MCF 10A (cell line): Measurements from ENCODE around the gene RIN3. TPM values are rescaled to one million over a fixed set of nuclear protein-coding genes. Genes with fewer than 3 reads are reported as not detected.

Experiments used
- BruUV-seq: library from RNA; stranded (reverse); fragments of 400-500 nt; replicated peaks from 2 replicates; lab custom pipeline; 2021; lab: Mats Ljungman, UMichigan
- CTCF ChIA-PET: fragments of 300-600 bp; sonication (Branson Sonifier 250); formaldehyde crosslinking; extraction: SDS; loops from one replicate; lab custom pipeline; 2021; ENCODE audit warnings: antibody characterized with exemption, inconsistent platforms; lab: Yijun Ruan, JAX
- POLR2A ChIA-PET: fragments of 300-600, 350-650 bp; sonication (Branson Sonifier 250); formaldehyde crosslinking; extraction: SDS; loops from one replicate; lab custom pipeline; 2020; ENCODE audit warnings: antibody characterized with exemption, inconsistent platforms; lab: Yijun Ruan, JAX
- DNase-seq: peaks from one replicate; pipeline ENCODE4 v3.0.0-alpha.2; 2018; ENCODE audit not compliant: unreplicated experiment
- H3K27ac Mint-ChIP-seq: one replicate; pipeline ENCODE4 v1.8.0; 2022; ENCODE audit warnings: mild to moderate bottlenecking, low read depth, mixed read lengths; ENCODE audit not compliant: unreplicated experiment
- H3K27me3 Mint-ChIP-seq: one replicate; pipeline ENCODE4 v1.8.0; 2022; ENCODE audit warnings: mixed read lengths; ENCODE audit not compliant: insufficient read depth, unreplicated experiment
- H3K36me3 Mint-ChIP-seq: one replicate; pipeline ENCODE4 v1.8.0; 2022; ENCODE audit warnings: mild to moderate bottlenecking, moderate library complexity, mixed read lengths; ENCODE audit not compliant: insufficient read depth, unreplicated experiment
- H3K4me1 Mint-ChIP-seq: one replicate; pipeline ENCODE4 v1.8.0; 2022; ENCODE audit warnings: mixed read lengths; ENCODE audit not compliant: insufficient read depth, unreplicated experiment
- H3K4me3 Mint-ChIP-seq: one replicate; pipeline ENCODE4 v1.8.0; 2022; ENCODE audit warnings: mild to moderate bottlenecking, moderate library complexity, mixed read lengths; ENCODE audit not compliant: unreplicated experiment
- H3K9me3 Mint-ChIP-seq: one replicate; pipeline ENCODE4 v1.8.0; 2022; ENCODE audit warnings: mixed read lengths; ENCODE audit not compliant: unreplicated experiment
- CTCF ChIP-seq: fragments of 200-600 bp; IDR thresholded peaks from one replicate; pipeline ENCODE4 v1.8.0; 2022; ENCODE audit warnings: antibody characterized with exemption, mild to moderate bottlenecking; ENCODE audit not compliant: unreplicated experiment
- intact Hi-C: fragments of 100-400 bp; cut with micrococcal nuclease; formaldehyde crosslinking; loops from 2 replicates; pipeline ENCODE4 v1.14.1; 2022
- total RNA-seq: library from RNA; stranded (reverse); gene quantifications from 2 replicates; pipeline ENCODE4 v1.2.3, GENCODE V29; 2022

The RIN3 gene
- total RNA-seq, 1 experiment from 2014 or later = 14.2 TPM

- Mint-ChIP-seq H3K27me3 (no peaks in the 10 kb centered on the region), H3K36me3 (no peaks in the 10 kb centered on the region), H3K4me1 (no peaks in the 10 kb centered on the region), H3K9me3 (peaks cover 8% of the 10 kb centered on the region), H3K27ac (peak overlapping the region; percentile 47), H3K4me3 (no peak overlapping the region)
- no TSS peak for BruUV-seq
- TF ChIP-seq CTCF = no peak
- ChIA-PET POLR2A (no interaction called here), CTCF (interaction anchor here (1.2 kb wide), 1 partner anchor 156 kb away, joined by 6 read pairs; no protein-coding TSS in a partner anchor)
- no peak for DNase-seq
- intact Hi-C loops = no loop called here
Measured at GRCh38 chr14:92524602-92525185, 11.1 kb downstream of the RIN3 start.

GRCh38 chr14:92525322-92526095 is 11.9 kb downstream of the RIN3 start:
- H3K27ac Mint-ChIP-seq = peak overlapping the region; percentile 47
- peaks cover 8% of the 10 kb centered on the region for H3K9me3 Mint-ChIP-seq
- H3K4me1 Mint-ChIP-seq = no peaks in the 10 kb centered on the region
- DNase-seq = no peak
- BruUV-seq = no TSS peak
- no peak for TF ChIP-seq CTCF
- CTCF ChIA-PET = no interaction called here
- no peaks in the 10 kb centered on the region for H3K27me3 Mint-ChIP-seq
- no peak overlapping the region for H3K4me3 Mint-ChIP-seq
- POLR2A ChIA-PET = no interaction called here
- H3K36me3 Mint-ChIP-seq = no peaks in the 10 kb centered on the region
- intact Hi-C loops = no loop called here

- Mint-ChIP-seq H3K27ac (no peak overlapping the region), H3K27me3 (no peaks in the 10 kb centered on the region), H3K9me3 (no peaks in the 10 kb centered on the region), H3K36me3 (no peaks in the 10 kb centered on the region), H3K4me3 (no peak overlapping the region), H3K4me1 (no peaks in the 10 kb centered on the region)
- intact Hi-C loops = no loop called here
- POLR2A ChIA-PET = no interaction called here
- CTCF ChIA-PET = no interaction called here
- no TSS peak for BruUV-seq
- TF ChIP-seq CTCF = no peak
- DNase-seq = no peak
Measured at GRCh38 chr14:92527721-92528120, 14.1 kb downstream of the RIN3 start.

- Mint-ChIP-seq H3K36me3 (no peaks in the 10 kb centered on the region), H3K27me3 (no peaks in the 10 kb centered on the region), H3K9me3 (no peaks in the 10 kb centered on the region), H3K4me1 (no peaks in the 10 kb centered on the region), H3K4me3 (no peak overlapping the region), H3K27ac (no peak overlapping the region)
- no TSS peak for BruUV-seq
- POLR2A ChIA-PET = no interaction called here
- CTCF ChIA-PET = no interaction called here
- no peak for TF ChIP-seq CTCF
- DNase-seq = no peak
- intact Hi-C loops = no loop called here
Measured at GRCh38 chr14:92528486-92529100, 15.0 kb downstream of the RIN3 start.
